Stimulated activated naive CD4-positive, alpha-beta T cell (primary cell): Measurements from ENCODE around the gene SPEM3.
"Not testable (repeated sequence)": the region's sequence is repeated elsewhere in the genome, so short reads cannot be mapped to it uniquely, and the experiment has no call there.

ENCODE experiments used
- DNase-seq, 6 experiments: peaks; one replicate each; lab custom pipeline; 2025; lab: John Stamatoyannopoulos, UW

The SPEM3 gene

DNA sequence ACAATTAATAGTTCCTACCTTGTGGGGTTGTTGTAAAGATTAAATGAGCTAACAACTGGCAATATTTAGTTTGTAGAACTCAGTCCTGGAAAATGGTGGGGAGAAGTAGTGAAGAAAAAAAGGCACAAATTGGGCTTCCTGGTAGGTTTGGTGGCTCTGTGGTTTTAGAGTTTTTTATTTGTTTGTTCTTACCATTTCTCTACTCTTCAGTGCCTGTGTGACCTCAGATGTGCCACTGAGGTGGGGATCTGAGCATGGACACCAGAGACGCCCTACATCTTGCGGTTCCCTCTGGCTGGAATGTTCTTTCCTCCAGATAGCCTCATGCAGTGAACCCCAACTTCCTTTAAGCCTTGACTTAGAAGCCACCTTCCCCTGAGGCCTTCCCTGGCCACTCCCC lies 43.1 kb downstream of the SPEM3 start:
- peak in 1 of 6 experiments; percentile 10 for DNase-seq

DNA sequence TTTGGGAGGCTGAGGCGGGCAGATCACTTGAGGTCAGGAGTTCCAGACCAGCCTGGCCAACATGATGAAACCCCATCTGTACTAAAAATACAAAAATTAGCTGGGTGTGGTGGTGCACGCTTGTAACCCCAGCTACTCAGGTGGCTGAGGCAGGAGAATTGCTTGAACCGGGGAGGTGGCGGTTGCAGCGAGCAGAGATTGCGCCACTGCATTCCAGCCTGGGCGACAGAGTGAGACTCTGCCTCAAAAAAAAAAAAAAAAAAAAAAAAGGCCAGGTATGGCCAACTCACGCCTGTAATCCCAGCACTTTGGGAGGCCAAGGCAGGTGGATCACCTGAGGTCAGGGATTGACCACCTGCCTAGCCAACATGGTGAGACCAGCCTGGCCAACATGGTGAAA lies 46.1 kb downstream of the SPEM3 start:
- not testable (repeated sequence) for DNase-seq

DNA sequence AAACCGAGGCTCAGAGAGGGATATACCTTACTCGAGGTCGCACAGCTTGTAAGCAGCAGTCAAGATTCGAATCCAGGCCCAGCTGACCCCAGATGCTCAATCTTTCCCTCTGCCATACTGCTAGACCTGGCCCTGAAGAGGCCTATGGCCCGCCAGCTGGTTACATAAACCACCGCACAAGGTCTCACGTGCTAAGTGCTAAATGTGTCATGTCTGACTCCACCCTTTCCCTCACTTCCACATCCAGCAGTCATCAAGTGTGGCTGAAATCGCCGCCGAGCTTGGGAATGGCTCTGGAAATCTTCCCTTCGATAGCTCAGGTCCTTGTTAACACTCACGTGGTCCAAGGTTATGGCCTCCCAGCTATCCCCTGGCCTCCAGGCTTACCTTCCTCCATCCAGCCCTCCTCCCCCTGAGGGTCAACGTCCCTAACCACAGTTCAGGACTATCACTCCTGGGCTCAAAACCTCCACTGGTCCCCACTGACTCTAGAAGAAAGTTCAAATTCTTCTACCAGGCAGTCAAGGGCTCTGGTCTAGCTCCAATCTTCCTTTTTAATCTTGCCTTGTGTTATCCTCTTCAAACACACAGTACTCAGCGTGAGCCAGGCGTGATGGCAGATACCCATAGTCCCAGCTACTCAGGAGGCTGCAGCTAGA lies 47.2 kb downstream of the SPEM3 start:
- no peak for DNase-seq

DNA sequence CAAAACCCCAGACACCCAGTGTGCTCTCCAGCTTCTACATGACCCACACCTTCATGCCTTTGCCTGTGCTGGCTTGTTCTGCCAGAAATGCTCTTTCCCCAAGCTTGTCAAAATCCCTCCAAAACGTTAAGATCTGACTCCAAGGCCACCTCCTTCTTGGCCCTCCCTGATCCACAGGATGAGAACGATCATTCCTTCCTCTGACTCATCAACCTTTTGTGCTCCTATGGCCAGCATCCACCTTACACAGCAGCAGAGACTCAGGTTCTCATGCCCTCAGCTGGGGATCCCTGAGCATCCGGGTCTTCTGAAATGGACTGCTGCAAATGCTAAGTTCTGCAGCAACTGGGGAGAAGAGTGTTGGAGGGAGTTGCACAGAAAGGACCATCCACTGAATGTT lies 47.8 kb downstream of the SPEM3 start:
- DNase-seq: peak in 1 of 6 experiments; percentile 31

DNA sequence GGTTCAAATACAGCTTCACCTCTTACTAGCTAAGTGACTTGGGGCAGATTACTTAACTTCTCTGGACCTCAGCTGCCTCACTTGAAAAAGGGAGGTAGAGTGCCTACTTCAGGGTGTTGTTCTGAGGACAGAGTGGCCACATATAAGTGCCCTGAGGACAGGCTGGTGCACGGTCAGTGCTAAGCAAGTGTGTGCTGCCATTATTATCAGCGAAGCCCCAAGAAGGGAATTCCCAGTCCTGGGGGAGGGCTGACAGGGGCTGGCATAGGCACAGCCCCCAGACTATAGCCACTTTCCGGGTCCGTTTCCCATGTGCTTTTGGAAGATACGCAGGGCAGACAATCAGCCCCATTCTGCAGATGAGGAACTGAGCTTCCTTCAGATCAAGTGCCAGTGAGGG lies 48.3 kb downstream of the SPEM3 start:
- DNase-seq: no peak

DNA sequence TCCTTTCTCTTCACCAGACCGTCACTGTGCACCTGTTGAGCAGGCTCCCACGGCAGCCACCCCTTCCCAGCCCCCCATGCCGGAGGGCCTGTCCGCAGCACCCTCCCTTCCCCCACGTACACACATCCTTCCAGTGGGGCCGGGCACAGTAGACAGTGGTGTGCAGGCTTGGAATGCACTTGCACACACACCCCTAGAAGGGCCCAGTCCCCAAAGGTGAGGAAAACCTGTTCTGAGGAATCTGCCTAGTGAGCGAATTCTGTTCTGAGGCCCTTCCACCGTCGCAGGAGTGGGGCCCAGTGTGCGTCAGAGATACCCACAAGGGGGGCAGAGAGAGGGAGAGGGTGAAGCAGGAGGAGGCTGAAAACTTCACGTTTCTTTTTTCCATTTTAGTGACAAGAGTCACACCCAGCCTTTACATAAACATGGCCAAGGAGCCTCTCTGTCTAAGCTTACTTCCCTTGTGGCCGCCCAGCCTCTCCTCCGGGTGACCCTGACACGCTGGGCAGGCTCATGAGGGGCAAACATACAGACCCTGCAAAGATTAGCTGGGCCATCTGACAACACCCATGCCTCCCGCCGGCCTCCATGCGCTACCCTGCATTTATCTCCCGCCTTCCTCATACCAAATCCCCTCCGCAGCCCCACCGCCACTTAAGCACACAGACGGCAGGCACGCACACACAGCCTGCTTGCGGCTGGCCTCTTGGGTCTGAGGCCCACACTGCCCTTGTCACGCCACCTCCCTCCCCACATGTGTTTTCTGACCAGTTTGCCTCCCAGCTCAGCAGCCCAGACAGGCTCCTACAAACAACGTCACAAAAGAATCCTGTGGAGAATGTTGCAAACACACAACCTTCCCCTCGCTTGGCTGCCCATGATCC lies 49.0 kb downstream of the SPEM3 start:
- DNase-seq: peak; percentile 32 to 59 (median 46)

DNA sequence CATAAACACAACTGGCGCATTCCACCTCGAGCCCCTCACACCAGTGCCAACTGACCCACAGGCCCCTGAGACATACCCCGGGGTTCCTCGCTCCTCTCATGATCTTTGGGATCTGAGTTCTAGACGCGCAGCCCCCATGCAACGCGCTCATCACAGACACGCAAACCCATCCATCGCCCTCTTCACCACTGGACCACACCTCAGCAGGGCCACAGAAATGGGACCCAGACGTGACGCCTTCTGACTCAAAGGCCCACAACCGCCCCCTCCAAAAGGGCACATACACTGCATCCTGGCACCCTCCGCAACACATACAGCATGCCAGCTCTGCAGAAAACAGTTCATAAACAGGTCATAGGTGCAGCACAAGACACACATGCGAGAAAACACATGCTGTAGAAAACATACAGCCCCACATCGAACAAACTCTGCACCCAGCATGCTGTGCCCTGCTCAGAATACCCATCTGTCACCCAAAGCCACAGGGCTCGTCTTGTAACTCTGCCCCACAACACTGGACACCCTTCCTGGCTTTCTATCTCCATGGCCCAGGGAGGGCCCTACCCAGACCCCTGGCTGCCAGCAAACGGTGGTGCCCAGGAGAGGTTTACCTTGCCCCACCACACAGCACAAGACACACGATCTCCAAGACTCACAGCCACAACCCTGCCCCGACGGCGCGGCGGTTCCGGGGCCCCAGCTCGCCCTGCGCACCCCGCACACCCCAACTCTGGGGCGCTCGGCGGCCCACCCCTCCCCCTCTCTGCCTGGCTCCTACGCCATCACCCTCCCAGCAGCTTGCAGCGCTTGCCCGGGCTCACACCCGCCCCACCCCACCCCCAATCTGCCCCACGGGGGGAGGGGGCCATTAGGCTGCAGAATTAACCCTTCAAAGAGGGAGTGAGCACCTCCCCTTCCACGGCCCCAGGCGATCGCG lies 49.9 kb downstream of the SPEM3 start:
- peak; percentile 66 to 78 (median 72) for DNase-seq

DNA sequence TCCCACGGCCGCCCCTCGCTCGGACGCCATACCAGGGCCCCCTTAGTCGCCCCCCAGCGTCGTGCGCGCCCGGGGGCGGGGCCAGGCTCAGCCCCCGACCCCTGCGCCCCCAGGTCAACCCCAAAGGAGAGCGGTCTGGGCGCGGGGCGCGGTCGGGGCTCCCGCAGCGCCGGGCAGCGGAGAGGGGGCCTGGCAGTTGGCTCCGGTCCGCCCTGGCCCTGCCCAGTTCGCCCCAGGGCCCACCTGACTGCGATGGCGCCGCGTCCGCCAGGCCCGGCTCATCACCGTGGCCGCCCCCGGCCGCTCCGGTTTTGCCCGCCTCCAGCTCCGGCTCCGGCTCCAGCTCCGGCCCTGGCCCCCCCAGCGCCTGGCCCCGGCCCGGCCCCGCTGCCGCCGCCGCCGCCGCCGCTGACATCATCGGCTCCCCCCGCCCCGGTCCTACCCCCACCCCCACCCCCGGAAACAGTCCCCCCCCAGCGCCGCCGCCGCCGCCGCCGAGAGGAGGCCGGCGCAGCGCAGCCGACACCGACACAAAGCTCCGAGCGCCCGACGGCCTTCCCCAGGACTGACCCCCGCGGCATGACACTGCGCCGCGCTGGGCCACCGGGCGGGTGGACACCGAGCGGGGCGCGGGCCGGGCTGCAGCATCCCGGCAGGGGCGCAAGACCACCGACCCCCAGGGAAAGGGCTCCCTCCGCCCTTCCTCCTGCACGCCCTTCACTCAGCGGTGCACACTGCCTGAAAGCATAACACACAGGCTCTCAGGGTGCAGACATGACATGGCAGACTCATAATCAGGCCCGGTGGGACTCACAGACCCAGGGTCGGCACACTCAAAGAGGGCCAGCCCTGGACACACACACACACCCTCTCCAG lies 50.8 kb downstream of the SPEM3 start, which contains the start of gene ZBTB4:
ZBTB4 (minus strand) TSS at position 419 of the 876 bp plus-strand sequence. CDS start 12,830 bp downstream, outside the sequence.
- DNase-seq: peak; percentile 60 to 83 (median 70)

DNA sequence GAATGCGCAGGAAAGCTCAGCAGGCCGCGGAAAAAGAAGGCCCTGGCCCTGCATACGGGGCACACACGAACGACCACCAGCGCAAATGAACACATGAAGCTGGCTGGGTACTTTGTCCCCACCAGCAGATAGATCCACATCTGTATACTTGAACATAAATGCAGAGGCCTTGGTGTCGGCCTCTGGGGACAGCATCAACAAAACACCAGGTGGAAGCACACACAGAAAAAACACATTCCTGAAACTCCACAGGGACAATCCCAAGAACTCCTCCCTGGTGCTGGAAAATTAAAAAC lies 51.4 kb downstream of the SPEM3 start:
- DNase-seq: no peak

DNA sequence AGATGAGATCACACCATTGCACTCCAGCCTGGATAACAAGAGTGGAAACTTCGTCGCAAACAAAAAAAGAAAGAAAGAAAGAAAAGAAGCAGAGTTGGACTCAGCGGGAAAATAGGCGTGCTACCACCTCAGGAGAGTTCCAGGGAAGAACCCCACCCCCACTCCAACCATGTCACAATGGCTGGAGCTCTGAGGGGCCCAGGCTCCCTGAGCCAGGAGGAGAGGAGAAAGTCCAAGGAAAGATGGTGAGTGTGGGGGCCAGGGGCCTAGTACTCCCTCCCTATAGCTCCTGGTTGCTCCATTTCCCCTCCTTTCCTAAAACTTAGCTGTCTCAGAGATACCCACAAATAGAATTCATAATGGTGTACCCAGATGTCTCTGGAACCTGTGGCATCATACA lies 52.6 kb downstream of the SPEM3 start, which contains the start of gene SLC35G6:
SLC35G6 (plus strand) TSS at position 172 of the 400 bp plus-strand sequence; CDS start at position 243, 71 bp downstream.
- DNase-seq: not testable (repeated sequence)

DNA sequence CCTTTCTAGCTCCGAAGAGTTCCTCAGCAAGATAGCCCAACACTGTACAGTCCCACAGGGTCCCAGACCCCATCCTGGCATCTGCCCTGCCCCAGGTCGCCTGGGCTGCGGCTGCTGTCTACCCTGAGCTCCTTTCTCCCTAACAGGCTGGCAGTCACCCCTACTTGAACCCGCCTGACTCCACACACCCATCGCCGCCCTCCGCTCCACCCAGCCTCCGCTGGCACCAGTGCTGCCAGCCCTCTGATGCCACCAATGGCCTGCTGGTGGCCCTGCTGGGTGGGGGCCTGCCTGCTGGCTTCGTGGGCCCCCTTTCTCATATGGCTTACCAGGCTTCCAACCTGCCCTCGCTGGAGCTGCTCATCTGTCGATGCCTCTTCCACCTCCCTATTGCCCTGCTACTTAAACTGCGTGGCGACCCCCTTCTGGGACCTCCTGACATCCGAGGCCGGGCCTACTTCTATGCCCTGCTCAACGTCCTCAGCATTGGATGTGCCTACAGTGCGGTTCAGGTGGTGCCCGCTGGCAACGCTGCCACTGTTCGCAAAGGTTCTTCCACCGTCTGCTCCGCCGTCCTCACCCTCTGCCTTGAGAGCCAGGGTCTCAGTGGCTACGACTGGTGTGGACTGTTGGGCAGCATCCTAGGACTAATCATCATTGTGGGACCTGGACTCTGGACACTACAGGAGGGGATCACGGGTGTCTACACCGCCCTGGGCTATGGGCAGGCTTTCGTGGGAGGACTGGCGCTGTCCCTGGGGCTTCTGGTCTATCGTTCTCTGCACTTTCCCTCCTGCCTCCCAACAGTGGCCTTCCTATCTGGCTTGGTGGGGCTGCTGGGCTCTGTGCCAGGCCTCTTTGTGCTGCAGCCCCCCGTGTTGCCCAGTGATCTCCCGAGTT lies 53.4 kb downstream of the SPEM3 start:
- not testable (repeated sequence) for DNase-seq
